Activated B cell treated with CpG ODN at 0.5 μM for 24 hours (primary cell): ENCODE data around the gene ZCCHC8. TPM values are rescaled to one million over a fixed set of nuclear protein-coding genes. Genes with fewer than 3 reads are reported as not detected.
"Not testable (repeated sequence)": the region's sequence is repeated elsewhere in the genome, so short reads cannot be mapped to it uniquely, and the experiment has no call there.

Experiments
- ATAC-seq: fragments of 200-7000 bp; cut with Tn5 transposase; one replicate; pipeline ENCODE4 v1.10.0; 2021; ENCODE audit warnings: low read depth, mild to moderate bottlenecking, moderate library complexity
- CTCF ChIA-PET: fragments of 350-600 bp; sonication (Branson Sonifier 250); formaldehyde crosslinking; loops from one replicate; lab custom pipeline; 2021; ENCODE audit warnings: antibody characterized with exemption; lab: Charles Lee
- POLR2A ChIA-PET: fragments of 350-600 bp; sonication (Branson Sonifier 250); formaldehyde crosslinking; loops from one replicate; lab custom pipeline; 2021; ENCODE audit warnings: antibody characterized with exemption; lab: Charles Lee
- DNase-seq: peaks from one replicate; pipeline ENCODE4 v3.0.0; 2022
- H3K27ac Mint-ChIP-seq: one replicate; pipeline ENCODE4 v1.8.0; 2020; ENCODE audit warnings: mixed read lengths
- H3K27me3 Mint-ChIP-seq: one replicate; pipeline ENCODE4 v1.8.0; 2021; ENCODE audit warnings: mixed read lengths
- H3K36me3 Mint-ChIP-seq: one replicate; pipeline ENCODE4 v1.8.0; 2021; ENCODE audit warnings: low read depth, mixed read lengths
- H3K4me1 Mint-ChIP-seq: one replicate; pipeline ENCODE4 v1.8.0; 2021; ENCODE audit warnings: mixed read lengths
- H3K4me3 Mint-ChIP-seq: one replicate; pipeline ENCODE4 v1.8.0; 2020; ENCODE audit warnings: mild to moderate bottlenecking, mixed read lengths
- H3K9me3 Mint-ChIP-seq: one replicate; pipeline ENCODE4 v1.8.0; 2020; ENCODE audit warnings: mixed read lengths
- intact Hi-C: fragments of 100-400 bp; cut with micrococcal nuclease; formaldehyde crosslinking; loops from one replicate; pipeline ENCODE4 v1.15.1; 2024
- total RNA-seq: library from RNA; stranded (reverse); gene quantifications from 2 replicates; pipeline ENCODE4 v1.2.3, GENCODE V29; 2022
- TF ChIP-seq, protein P1 (sequence below): fragments of 200-600 bp; IDR thresholded peaks from one replicate; pipeline ENCODE4 v1.8.0; 2022; ENCODE audit warnings: antibody characterized with exemption, mild to moderate bottlenecking

ZCCHC8 gene
- total RNA-seq, 1 donor from 2014 or later, result 48.0 TPM

DNA sequence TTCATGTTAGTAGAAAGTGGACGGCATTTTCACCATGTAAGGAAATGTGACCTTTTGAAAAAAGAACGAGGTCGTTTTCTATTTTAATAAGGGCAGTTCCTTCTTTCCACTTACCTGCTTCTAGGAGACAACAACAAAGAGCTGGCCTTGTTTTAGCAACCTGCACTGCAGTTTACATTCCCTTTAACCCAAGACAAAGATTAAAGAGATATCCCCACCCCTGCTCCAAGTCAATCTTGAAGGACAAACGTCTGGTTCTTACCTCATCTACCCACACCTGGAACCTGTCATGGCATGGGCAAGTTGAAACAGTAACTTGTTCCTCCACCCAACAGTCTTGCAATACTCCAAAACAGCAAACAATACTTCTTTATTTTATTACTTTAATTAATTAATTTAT lies 32.7 kb downstream of the ZCCHC8 start:
- H3K4me1 Mint-ChIP-seq, result peaks cover 5% of the 10 kb centered on the region
- DNase-seq (no peak), ATAC-seq (no peak)
- ChIA-PET CTCF (interaction anchor here (8.7 kb wide), 1 partner anchor 68 kb away, joined by 272 read pairs; no protein-coding TSS in a partner anchor), POLR2A (no interaction called here)
- TF ChIP-seq, protein P1, sequence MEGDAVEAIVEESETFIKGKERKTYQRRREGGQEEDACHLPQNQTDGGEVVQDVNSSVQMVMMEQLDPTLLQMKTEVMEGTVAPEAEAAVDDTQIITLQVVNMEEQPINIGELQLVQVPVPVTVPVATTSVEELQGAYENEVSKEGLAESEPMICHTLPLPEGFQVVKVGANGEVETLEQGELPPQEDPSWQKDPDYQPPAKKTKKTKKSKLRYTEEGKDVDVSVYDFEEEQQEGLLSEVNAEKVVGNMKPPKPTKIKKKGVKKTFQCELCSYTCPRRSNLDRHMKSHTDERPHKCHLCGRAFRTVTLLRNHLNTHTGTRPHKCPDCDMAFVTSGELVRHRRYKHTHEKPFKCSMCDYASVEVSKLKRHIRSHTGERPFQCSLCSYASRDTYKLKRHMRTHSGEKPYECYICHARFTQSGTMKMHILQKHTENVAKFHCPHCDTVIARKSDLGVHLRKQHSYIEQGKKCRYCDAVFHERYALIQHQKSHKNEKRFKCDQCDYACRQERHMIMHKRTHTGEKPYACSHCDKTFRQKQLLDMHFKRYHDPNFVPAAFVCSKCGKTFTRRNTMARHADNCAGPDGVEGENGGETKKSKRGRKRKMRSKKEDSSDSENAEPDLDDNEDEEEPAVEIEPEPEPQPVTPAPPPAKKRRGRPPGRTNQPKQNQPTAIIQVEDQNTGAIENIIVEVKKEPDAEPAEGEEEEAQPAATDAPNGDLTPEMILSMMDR, result no peak
- H3K27me3 Mint-ChIP-seq, result no peaks in the 10 kb centered on the region
- H3K27ac Mint-ChIP-seq, result no peak overlapping the region
- intact Hi-C loops, result no loop called here
- H3K9me3 Mint-ChIP-seq, result no peaks in the 10 kb centered on the region
- peaks cover 3% of the 10 kb centered on the region for H3K36me3 Mint-ChIP-seq
- H3K4me3 Mint-ChIP-seq, result no peak overlapping the region

DNA sequence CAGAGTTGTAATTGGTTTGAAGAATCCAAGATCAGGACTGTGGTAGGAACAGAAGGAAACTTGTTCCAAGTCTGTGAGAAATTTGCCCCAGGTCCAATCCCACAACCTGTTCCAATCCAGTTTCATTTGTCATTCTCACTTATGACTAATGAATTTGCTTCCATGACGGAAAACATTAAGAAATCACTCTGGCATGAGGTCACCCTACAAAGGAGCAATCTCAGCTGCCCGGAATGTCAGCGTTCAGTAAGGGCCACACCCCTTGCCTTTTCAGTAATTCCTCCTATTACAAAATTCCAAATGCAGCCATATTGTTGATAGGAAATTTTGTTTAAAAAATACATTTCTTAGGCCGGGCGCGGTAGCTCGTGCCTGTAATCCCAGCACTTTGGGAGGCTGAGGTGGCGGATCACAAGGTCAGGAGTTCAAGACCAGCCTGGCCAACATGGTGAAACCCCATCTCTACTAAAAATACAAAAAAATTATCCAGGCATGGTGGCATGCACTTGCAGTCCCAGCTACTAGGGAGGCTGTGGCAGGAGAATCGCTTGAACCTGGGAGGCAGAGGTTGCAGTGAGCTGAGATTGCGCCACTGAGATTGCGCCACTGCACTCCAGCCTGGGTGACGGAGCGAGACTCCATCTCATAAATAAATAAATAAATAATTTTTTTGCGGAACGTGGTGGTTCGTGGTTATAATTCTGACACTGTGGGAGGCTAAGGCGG lies 36.3 kb downstream of the ZCCHC8 start:
- POLR2A ChIA-PET, intact Hi-C loops, CTCF ChIA-PET, DNase-seq, H3K36me3 Mint-ChIP-seq, ATAC-seq, H3K27ac Mint-ChIP-seq, H3K9me3 Mint-ChIP-seq, H3K4me1 Mint-ChIP-seq, H3K4me3 Mint-ChIP-seq, H3K27me3 Mint-ChIP-seq: not testable (repeated sequence)

GRCh38 chr12:122460641-122461040 lies 40.1 kb downstream of the ZCCHC8 start:
- ChIA-PET POLR2A (interaction anchor here (0.7 kb wide), 1 partner anchor 195 kb away, joined by 3 read pairs; no protein-coding TSS in a partner anchor), CTCF (no interaction called here)
- DNase-seq (no peak), ATAC-seq (no peak)
- Mint-ChIP-seq H3K4me3 (no peak overlapping the region), H3K27ac (no peak overlapping the region), H3K9me3 (no peaks in the 10 kb centered on the region), H3K36me3 (no peaks in the 10 kb centered on the region), H3K4me1 (peaks cover 4% of the 10 kb centered on the region), H3K27me3 (no peaks in the 10 kb centered on the region)
- intact Hi-C loops, result no loop called here
- TF ChIP-seq, protein P1, result no peak

GRCh38 chr12:122460061-122460460 lies 40.7 kb downstream of the ZCCHC8 start:
- ChIA-PET POLR2A (no interaction called here), CTCF (no interaction called here)
- Mint-ChIP-seq H3K4me1 (peaks cover 4% of the 10 kb centered on the region), H3K36me3 (no peaks in the 10 kb centered on the region), H3K27ac (no peak overlapping the region), H3K27me3 (no peaks in the 10 kb centered on the region), H3K9me3 (no peaks in the 10 kb centered on the region), H3K4me3 (no peak overlapping the region)
- ATAC-seq (no peak), DNase-seq (no peak)
- intact Hi-C loops, result no loop called here
- TF ChIP-seq, protein P1, result no peak

- Mint-ChIP-seq H3K36me3 (no peaks in the 10 kb centered on the region), H3K27me3 (no peaks in the 10 kb centered on the region), H3K27ac (no peak overlapping the region), H3K4me3 (no peak overlapping the region), H3K9me3 (no peaks in the 10 kb centered on the region), H3K4me1 (peaks cover 4% of the 10 kb centered on the region)
- ChIA-PET CTCF (no interaction called here), POLR2A (no interaction called here)
- ATAC-seq, result no peak
- TF ChIP-seq, protein P1, result no peak
- intact Hi-C loops, result no loop called here
- DNase-seq, result no peak
These were observed 41.5 kb downstream of the ZCCHC8 start for GRCh38 chr12:122459211-122459610.
